ENCODE results near the gene CHST11.

DNA sequence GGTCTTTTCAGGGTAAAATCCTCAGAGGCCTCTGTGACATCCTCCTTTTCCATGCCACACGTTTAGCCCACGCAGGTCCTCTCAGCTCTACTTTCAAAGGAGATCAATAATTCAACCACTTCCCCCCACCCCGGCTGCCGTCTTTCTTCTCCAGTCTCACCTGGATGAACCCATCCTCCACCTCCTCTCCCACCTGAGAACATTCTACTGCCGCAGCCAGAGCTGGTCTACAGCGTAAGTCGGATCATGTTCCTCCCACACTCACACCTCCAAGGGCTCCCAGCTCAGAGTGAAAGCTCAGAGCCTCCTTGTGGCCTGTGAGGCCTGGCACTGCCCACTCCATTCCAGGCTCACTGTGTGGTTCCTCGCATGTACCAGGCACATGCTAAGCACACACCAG is 246.6 kb downstream of the CHST11 start:
- TF ChIP-seq, protein P1, sequence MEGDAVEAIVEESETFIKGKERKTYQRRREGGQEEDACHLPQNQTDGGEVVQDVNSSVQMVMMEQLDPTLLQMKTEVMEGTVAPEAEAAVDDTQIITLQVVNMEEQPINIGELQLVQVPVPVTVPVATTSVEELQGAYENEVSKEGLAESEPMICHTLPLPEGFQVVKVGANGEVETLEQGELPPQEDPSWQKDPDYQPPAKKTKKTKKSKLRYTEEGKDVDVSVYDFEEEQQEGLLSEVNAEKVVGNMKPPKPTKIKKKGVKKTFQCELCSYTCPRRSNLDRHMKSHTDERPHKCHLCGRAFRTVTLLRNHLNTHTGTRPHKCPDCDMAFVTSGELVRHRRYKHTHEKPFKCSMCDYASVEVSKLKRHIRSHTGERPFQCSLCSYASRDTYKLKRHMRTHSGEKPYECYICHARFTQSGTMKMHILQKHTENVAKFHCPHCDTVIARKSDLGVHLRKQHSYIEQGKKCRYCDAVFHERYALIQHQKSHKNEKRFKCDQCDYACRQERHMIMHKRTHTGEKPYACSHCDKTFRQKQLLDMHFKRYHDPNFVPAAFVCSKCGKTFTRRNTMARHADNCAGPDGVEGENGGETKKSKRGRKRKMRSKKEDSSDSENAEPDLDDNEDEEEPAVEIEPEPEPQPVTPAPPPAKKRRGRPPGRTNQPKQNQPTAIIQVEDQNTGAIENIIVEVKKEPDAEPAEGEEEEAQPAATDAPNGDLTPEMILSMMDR (IDR thresholded peaks at IDR 0.05 in 2 of 3, conservative IDR thresholded peaks at IDR 0.05 in 1 of 3; ENCODE audit: control insufficient read depth in 2 of 3, extremely low read depth in 1 of 3, insufficient read depth in 1 of 3, low read depth in 3 of 3, low read length in 3 of 3): no peak
- TF ChIP-seq SP1 (IDR thresholded peaks at IDR 0.05; ENCODE audit: low read depth, low read length) (no peak), CHD1 (IDR thresholded peaks at IDR 0.05; ENCODE audit: low read depth, low read length) (no peak), POLR2AphosphoS5 (IDR thresholded peaks at IDR 0.05; ENCODE audit: low read length) (no peak), SMC3 (IDR thresholded peaks at IDR 0.05; ENCODE audit: borderline replicate concordance, low read length) (no peak), ZNF274 (IDR thresholded peaks at IDR 0.05; ENCODE audit: insufficient read depth, insufficient read length) (no peak), RB1 (IDR thresholded peaks at IDR 0.05; ENCODE audit: borderline replicate concordance) (no peak), BHLHE40 (IDR thresholded peaks at IDR 0.05; ENCODE audit: borderline replicate concordance in 1 of 2, low read depth in 2 of 2, low read length in 1 of 2) (no peak)
- TF ChIP-seq, protein P2, sequence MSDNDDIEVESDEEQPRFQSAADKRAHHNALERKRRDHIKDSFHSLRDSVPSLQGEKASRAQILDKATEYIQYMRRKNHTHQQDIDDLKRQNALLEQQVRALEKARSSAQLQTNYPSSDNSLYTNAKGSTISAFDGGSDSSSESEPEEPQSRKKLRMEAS (IDR thresholded peaks at IDR 0.05; ENCODE audit: low read depth, low read length): no peak
- TF ChIP-seq, protein P3, sequence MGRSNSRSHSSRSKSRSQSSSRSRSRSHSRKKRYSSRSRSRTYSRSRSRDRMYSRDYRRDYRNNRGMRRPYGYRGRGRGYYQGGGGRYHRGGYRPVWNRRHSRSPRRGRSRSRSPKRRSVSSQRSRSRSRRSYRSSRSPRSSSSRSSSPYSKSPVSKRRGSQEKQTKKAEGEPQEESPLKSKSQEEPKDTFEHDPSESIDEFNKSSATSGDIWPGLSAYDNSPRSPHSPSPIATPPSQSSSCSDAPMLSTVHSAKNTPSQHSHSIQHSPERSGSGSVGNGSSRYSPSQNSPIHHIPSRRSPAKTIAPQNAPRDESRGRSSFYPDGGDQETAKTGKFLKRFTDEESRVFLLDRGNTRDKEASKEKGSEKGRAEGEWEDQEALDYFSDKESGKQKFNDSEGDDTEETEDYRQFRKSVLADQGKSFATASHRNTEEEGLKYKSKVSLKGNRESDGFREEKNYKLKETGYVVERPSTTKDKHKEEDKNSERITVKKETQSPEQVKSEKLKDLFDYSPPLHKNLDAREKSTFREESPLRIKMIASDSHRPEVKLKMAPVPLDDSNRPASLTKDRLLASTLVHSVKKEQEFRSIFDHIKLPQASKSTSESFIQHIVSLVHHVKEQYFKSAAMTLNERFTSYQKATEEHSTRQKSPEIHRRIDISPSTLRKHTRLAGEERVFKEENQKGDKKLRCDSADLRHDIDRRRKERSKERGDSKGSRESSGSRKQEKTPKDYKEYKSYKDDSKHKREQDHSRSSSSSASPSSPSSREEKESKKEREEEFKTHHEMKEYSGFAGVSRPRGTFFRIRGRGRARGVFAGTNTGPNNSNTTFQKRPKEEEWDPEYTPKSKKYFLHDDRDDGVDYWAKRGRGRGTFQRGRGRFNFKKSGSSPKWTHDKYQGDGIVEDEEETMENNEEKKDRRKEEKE (IDR thresholded peaks at IDR 0.05): no peak
- TF ChIP-seq, protein P4, sequence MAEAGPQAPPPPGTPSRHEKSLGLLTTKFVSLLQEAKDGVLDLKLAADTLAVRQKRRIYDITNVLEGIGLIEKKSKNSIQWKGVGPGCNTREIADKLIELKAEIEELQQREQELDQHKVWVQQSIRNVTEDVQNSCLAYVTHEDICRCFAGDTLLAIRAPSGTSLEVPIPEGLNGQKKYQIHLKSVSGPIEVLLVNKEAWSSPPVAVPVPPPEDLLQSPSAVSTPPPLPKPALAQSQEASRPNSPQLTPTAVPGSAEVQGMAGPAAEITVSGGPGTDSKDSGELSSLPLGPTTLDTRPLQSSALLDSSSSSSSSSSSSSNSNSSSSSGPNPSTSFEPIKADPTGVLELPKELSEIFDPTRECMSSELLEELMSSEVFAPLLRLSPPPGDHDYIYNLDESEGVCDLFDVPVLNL (IDR thresholded peaks at IDR 0.05; ENCODE audit: low read depth, low read length): no peak
